GM12878 (cell line): ENCODE measurements around the gene ZNF783. TPM values are rescaled to one million over a fixed set of nuclear protein-coding genes. Genes with fewer than 3 reads are reported as not detected.

Experiments used
- ATAC-seq: fragments of 200-7000 bp; cut with Tn5 transposase; 3 replicates; pipeline ENCODE4 v1.9.1; 2020; ENCODE audit warnings: mild to moderate bottlenecking, moderate library complexity
- BruUV-seq: library from RNA; stranded (reverse); fragments of 400-500 nt; replicated peaks from 2 replicates; lab custom pipeline; 2021; lab: Mats Ljungman, UMichigan
- CTCF ChIA-PET: fragments of 300-600 bp; sonication (Branson Sonifier 250); formaldehyde crosslinking; extraction: SDS; loops from one replicate; lab custom pipeline; 2021; ENCODE audit warnings: inconsistent platforms; lab: Yijun Ruan, JAX
- POLR2A ChIA-PET: fragments of 350-600 bp; formaldehyde crosslinking; extraction: SDS; loops from one replicate; lab custom pipeline; 2021; ENCODE audit warnings: inconsistent platforms; lab: Charles Lee
- RAD21 ChIA-PET: fragments of 300-600 bp; sonication (Branson Sonifier 250); formaldehyde crosslinking; loops from one replicate; lab custom pipeline; 2023; ENCODE audit warnings: antibody characterized with exemption; ENCODE audit not compliant: unreplicated experiment; lab: Charles Lee
- SMC1A ChIA-PET: fragments of 300-600 bp; sonication (Branson Sonifier 250); formaldehyde crosslinking; loops from one replicate; lab custom pipeline; 2023; ENCODE audit not compliant: unreplicated experiment, uncharacterized antibody; lab: Charles Lee
- DNase-seq: peaks from one replicate; pipeline ENCODE4 v3.0.0-alpha.2; 2011; ENCODE audit warnings: low read depth, low spot score
- FAIRE-seq: peaks from 3 replicates; lab custom pipeline; 2011; peaks lifted over from hg19 to GRCh38; lab: Jason Lieb, UNC
- H2AFZ ChIP-seq: 2 replicates; pipeline ENCODE4 v1.6.0; 2011; ENCODE audit warnings: low read depth, low read length, control low read depth; ENCODE audit not compliant: control insufficient read depth
- H3K27ac ChIP-seq: 2 replicates; pipeline ENCODE4 v1.5.1; 2011; ENCODE audit warnings: control low read depth; ENCODE audit not compliant: control insufficient read depth, insufficient read depth
- H3K27me3 ChIP-seq, 2 experiments: replicated peaks in 1 of 2; 2 replicates each; pipeline versions ENCODE4 v1.6.0 to v1.6.1; 2011; ENCODE audit warnings: low read length in 1 of 2; ENCODE audit not compliant: control insufficient read depth in 2 of 2, insufficient read depth in 2 of 2
- H3K36me3 ChIP-seq, 2 experiments: 2 replicates each; pipeline ENCODE4 v1.5.1; 2011; ENCODE audit warnings: low read length in 1 of 2; ENCODE audit not compliant: control insufficient read depth in 2 of 2, insufficient read depth in 2 of 2
- H3K4me1 ChIP-seq: 2 replicates; pipeline ENCODE4 v1.6.1; 2011; ENCODE audit warnings: mild to moderate bottlenecking, low read length, moderate library complexity, mixed read lengths; ENCODE audit not compliant: control insufficient read depth, insufficient read depth
- H3K4me2 ChIP-seq: 2 replicates; pipeline ENCODE4 v1.6.0; 2011; ENCODE audit warnings: control low read depth; ENCODE audit not compliant: control insufficient read depth, insufficient read depth
- H3K4me3 ChIP-seq: fragments of 200-600 bp; sonication (generic); 2 replicates; pipeline ENCODE4 v1.5.1; 2016
- H3K79me2 ChIP-seq: 2 replicates; pipeline ENCODE4 v1.6.0; 2011; ENCODE audit warnings: low read length; ENCODE audit not compliant: control insufficient read depth, insufficient read depth
- H3K9ac ChIP-seq: 2 replicates; pipeline ENCODE4 v1.8.0; 2011; ENCODE audit warnings: low read length, control low read depth, mixed read lengths; ENCODE audit not compliant: control insufficient read depth, insufficient read depth
- H3K9me3 ChIP-seq: replicated peaks from 3 replicates; pipeline ENCODE4 v1.5.1; 2011; ENCODE audit warnings: mild to moderate bottlenecking, low read length; ENCODE audit not compliant: control insufficient read depth, insufficient read depth
- H4K20me1 ChIP-seq: 2 replicates; pipeline ENCODE4 v1.6.0; 2011; ENCODE audit not compliant: control insufficient read depth, insufficient read depth
- BHLHE40 ChIP-seq, 2 experiments: fragments of 450-650 bp in 1 of 2; IDR thresholded peaks; 2 replicates each; pipeline ENCODE4 v1.6.1; 2011 to 2017; ENCODE audit warnings: low read depth in 2 of 2, borderline replicate concordance in 1 of 2, improper control_type of control experiment in 1 of 2, low read length in 1 of 2, mild to moderate bottlenecking in 1 of 2
- CBFB ChIP-seq: IDR thresholded peaks from 2 replicates; pipeline ENCODE4 v1.6.1; 2016; ENCODE audit warnings: antibody characterized with exemption, low read depth
- CHD1 ChIP-seq: IDR thresholded peaks from 2 replicates; pipeline ENCODE4 v1.6.1; 2012; ENCODE audit warnings: low read depth, low read length, improper control_type of control experiment
- KAT2A ChIP-seq: conservative IDR thresholded peaks from 2 replicates; pipeline ENCODE4 v1.6.1; 2011; ENCODE audit warnings: low read depth, low read length; ENCODE audit not compliant: control insufficient read depth
- POLR2AphosphoS2 ChIP-seq: IDR thresholded peaks from 2 replicates; pipeline ENCODE4 v1.6.1; 2011; ENCODE audit warnings: low read depth, mild to moderate bottlenecking, low read length, improper control_type of control experiment, moderate library complexity
- RFX5 ChIP-seq: IDR thresholded peaks from 2 replicates; pipeline ENCODE4 v1.6.1; 2011; ENCODE audit warnings: low read depth, low read length, improper control_type of control experiment
- SUZ12 ChIP-seq: fragments of 200-600 bp; sonication (generic); IDR thresholded peaks from one replicate; pipeline ENCODE4 v1.6.1; 2018; ENCODE audit warnings: antibody characterized with exemption, mild to moderate bottlenecking; ENCODE audit not compliant: unreplicated experiment
- TARDBP ChIP-seq: IDR thresholded peaks from 2 replicates; pipeline ENCODE4 v1.6.1; 2016; ENCODE audit warnings: borderline replicate concordance
- TCF3 ChIP-seq: IDR thresholded peaks from 2 replicates; pipeline ENCODE4 v1.6.1; 2012; ENCODE audit warnings: low read depth, mild to moderate bottlenecking, low read length, borderline replicate concordance; ENCODE audit not compliant: insufficient read depth
- WRNIP1 ChIP-seq: IDR thresholded peaks from 2 replicates; pipeline ENCODE4 v1.6.1; 2011; ENCODE audit warnings: low read depth, low read length, improper control_type of control experiment, borderline replicate concordance
- ZBED1 ChIP-seq: IDR thresholded peaks from 2 replicates; pipeline ENCODE4 v1.6.1; 2016; ENCODE audit warnings: borderline replicate concordance
- WGBS: methylation state at CpG from one replicate; pipeline ENCODE4 v1.1.6; 2016; ENCODE audit warnings: low lambda C conversion rate; ENCODE audit not compliant: insufficient replicate concordance, insufficient coverage; ENCODE audit errors: missing lambda C conversion rate; 5-methylcytosine and 5-hydroxymethylcytosine counted together
- in situ Hi-C: fragments of 300-500 bp; cut with MboI; formaldehyde crosslinking; loops from 9 replicates; pipeline ENCODE4 v1.14.3; 2018; ENCODE audit warnings: mixed read lengths
- intact Hi-C: fragments of 100-400 bp; cut with micrococcal nuclease; formaldehyde crosslinking; loops from one replicate; pipeline ENCODE4 v1.14.2; 2022; ENCODE audit not compliant: unreplicated experiment
- polyA plus RNA-seq, 11 experiments: library from polyadenylated mRNA; depleted of rRNA in 4 of 11; unstranded in 6 of 11; stranded (reverse) in 5 of 11; fragments of >200 nt; fragmentation: Nextera tagmentation in 4 of 11; fragmentation: Illumina TruSeq in 1 of 11; extraction: Ambion mirVana in 4 of 11; extraction: Trizol in 1 of 11; gene quantifications; 1 replicate in 1 of 11; 2 replicates in 10 of 11; pipeline versions ENCODE4 v1.2.1 to v1.2.3, GENCODE V29; 2011 to 2016; ENCODE audit warnings: inconsistent platforms in 2 of 11, missing spikeins in 2 of 11, low read depth in 1 of 11
- total RNA-seq, 4 experiments: library from RNA; depleted of rRNA in 3 of 4; stranded (reverse); fragments of >200 nt in 3 of 4; fragmentation: Illumina TruSeq in 1 of 4; extraction: Trizol in 1 of 4; gene quantifications; 2 replicates each; pipeline versions ENCODE4 v1.2.1 to v1.2.3, GENCODE V29; 2013 to 2021
- TF ChIP-seq, protein P1 (sequence below): fragments of 450-650 bp; IDR thresholded peaks from 2 replicates; pipeline ENCODE4 v1.6.1; 2017; ENCODE audit warnings: mild to moderate bottlenecking, low read depth, inconsistent platforms; ENCODE audit not compliant: poor library complexity, severe bottlenecking
- TF ChIP-seq, protein P2 (sequence below): IDR thresholded peaks from 2 replicates; pipeline ENCODE4 v1.6.1; 2012; ENCODE audit warnings: low read depth, low read length, improper control_type of control experiment
- TF ChIP-seq, protein P3 (sequence below): fragments of 450-650 bp; conservative IDR thresholded peaks from 2 replicates; pipeline ENCODE4 v1.6.1; 2017; ENCODE audit warnings: mild to moderate bottlenecking, moderate library complexity
- TF ChIP-seq, protein P4 (sequence below): fragments of 450-650 bp; IDR thresholded peaks from 2 replicates; pipeline ENCODE4 v1.6.1; 2016; ENCODE audit warnings: mild to moderate bottlenecking, moderate library complexity, borderline replicate concordance

ZNF783 gene
- total and polyA plus RNA-seq, 10 of the 15 experiments (the other 5 are each of a cell fraction or from before 2014, with no cell fraction given), result 2.0 to 14.4 (median 6.4) TPM

DNA sequence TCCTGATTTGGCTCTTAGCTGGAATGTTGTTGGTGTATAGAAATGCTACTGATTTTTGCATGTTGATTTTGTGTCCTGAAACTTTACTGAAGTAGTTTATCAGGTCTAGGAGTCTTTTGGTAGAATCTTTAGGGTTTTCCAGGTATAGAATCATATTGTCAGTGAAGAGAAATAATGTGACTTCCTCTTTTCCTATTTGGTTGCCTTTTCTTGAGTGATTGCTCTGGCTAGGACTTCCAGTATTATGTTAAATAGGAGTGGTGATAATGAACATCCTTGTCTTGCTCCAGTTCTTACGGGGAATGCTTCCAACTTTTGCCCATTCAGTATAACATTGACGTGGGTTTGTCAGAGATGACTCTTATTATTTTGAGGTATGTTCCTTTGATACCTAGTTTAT lies 52.0 kb downstream of the ZNF783 start:
- in situ Hi-C loops, result no loop called here
- CTCF ChIA-PET, result no interaction called here
- Histone ChIP-seq H3K9ac (no peak overlapping the region), H3K4me2 (no peak overlapping the region)
- intact Hi-C loops, result loop anchor here (5.0 kb wide), 2 partner anchors 108 to 183 kb away; partner anchors contain the start of gene ZNF746
- DNase-seq (no peak), FAIRE-seq (no peak), ATAC-seq (no peak)
- 48% methylated on average over 2 of the region's 2 CpGs for WGBS
- TF ChIP-seq KAT2A (no peak), TARDBP (no peak), SUZ12 (no peak), CHD1 (no peak), RFX5 (no peak), WRNIP1 (no peak), POLR2AphosphoS2 (no peak), ZBED1 (no peak), TCF3 (no peak), BHLHE40 (IDR thresholded peaks at IDR 0.05; ENCODE audit: borderline replicate concordance in 1 of 2, low read depth in 2 of 2, low read length in 1 of 2) (no peak), CBFB (no peak)
- TF ChIP-seq, protein P1, sequence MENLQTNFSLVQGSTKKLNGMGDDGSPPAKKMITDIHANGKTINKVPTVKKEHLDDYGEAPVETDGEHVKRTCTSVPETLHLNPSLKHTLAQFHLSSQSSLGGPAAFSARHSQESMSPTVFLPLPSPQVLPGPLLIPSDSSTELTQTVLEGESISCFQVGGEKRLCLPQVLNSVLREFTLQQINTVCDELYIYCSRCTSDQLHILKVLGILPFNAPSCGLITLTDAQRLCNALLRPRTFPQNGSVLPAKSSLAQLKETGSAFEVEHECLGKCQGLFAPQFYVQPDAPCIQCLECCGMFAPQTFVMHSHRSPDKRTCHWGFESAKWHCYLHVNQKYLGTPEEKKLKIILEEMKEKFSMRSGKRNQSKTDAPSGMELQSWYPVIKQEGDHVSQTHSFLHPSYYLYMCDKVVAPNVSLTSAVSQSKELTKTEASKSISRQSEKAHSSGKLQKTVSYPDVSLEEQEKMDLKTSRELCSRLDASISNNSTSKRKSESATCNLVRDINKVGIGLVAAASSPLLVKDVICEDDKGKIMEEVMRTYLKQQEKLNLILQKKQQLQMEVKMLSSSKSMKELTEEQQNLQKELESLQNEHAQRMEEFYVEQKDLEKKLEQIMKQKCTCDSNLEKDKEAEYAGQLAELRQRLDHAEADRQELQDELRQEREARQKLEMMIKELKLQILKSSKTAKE, result no peak
- TF ChIP-seq, protein P2, sequence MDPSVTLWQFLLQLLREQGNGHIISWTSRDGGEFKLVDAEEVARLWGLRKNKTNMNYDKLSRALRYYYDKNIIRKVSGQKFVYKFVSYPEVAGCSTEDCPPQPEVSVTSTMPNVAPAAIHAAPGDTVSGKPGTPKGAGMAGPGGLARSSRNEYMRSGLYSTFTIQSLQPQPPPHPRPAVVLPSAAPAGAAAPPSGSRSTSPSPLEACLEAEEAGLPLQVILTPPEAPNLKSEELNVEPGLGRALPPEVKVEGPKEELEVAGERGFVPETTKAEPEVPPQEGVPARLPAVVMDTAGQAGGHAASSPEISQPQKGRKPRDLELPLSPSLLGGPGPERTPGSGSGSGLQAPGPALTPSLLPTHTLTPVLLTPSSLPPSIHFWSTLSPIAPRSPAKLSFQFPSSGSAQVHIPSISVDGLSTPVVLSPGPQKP, result no peak
- TF ChIP-seq, protein P3, sequence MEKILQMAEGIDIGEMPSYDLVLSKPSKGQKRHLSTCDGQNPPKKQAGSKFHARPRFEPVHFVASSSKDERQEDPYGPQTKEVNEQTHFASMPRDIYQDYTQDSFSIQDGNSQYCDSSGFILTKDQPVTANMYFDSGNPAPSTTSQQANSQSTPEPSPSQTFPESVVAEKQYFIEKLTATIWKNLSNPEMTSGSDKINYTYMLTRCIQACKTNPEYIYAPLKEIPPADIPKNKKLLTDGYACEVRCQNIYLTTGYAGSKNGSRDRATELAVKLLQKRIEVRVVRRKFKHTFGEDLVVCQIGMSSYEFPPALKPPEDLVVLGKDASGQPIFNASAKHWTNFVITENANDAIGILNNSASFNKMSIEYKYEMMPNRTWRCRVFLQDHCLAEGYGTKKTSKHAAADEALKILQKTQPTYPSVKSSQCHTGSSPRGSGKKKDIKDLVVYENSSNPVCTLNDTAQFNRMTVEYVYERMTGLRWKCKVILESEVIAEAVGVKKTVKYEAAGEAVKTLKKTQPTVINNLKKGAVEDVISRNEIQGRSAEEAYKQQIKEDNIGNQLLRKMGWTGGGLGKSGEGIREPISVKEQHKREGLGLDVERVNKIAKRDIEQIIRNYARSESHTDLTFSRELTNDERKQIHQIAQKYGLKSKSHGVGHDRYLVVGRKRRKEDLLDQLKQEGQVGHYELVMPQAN, result no peak
- TF ChIP-seq, protein P4, sequence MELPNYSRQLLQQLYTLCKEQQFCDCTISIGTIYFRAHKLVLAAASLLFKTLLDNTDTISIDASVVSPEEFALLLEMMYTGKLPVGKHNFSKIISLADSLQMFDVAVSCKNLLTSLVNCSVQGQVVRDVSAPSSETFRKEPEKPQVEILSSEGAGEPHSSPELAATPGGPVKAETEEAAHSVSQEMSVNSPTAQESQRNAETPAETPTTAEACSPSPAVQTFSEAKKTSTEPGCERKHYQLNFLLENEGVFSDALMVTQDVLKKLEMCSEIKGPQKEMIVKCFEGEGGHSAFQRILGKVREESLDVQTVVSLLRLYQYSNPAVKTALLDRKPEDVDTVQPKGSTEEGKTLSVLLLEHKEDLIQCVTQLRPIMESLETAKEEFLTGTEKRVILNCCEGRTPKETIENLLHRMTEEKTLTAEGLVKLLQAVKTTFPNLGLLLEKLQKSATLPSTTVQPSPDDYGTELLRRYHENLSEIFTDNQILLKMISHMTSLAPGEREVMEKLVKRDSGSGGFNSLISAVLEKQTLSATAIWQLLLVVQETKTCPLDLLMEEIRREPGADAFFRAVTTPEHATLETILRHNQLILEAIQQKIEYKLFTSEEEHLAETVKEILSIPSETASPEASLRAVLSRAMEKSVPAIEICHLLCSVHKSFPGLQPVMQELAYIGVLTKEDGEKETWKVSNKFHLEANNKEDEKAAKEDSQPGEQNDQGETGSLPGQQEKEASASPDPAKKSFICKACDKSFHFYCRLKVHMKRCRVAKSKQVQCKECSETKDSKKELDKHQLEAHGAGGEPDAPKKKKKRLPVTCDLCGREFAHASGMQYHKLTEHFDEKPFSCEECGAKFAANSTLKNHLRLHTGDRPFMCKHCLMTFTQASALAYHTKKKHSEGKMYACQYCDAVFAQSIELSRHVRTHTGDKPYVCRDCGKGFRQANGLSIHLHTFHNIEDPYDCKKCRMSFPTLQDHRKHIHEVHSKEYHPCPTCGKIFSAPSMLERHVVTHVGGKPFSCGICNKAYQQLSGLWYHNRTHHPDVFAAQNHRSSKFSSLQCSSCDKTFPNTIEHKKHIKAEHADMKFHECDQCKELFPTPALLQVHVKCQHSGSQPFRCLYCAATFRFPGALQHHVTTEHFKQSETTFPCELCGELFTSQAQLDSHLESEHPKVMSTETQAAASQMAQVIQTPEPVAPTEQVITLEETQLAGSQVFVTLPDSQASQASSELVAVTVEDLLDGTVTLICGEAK, result no peak
- TF ChIP-seq, all 136 proteins: peak for 0
- Histone ChIP-seq H4K20me1 (no peaks in the 10 kb centered on the region), H2AFZ (no peak overlapping the region), H3K27me3 (no peaks in the 10 kb centered on the region), H3K27ac (no peak overlapping the region), H3K79me2 (no peaks in the 10 kb centered on the region), H3K4me1 (no peaks in the 10 kb centered on the region), H3K4me3 (no peak overlapping the region), H3K36me3 (no peaks in the 10 kb centered on the region), H3K9me3 (no peaks in the 10 kb centered on the region; the same call in 2 of the 3 replicates)
- ChIA-PET RAD21 (no interaction called here), POLR2A (no interaction called here), SMC1A (no interaction called here)
- no TSS peak for BruUV-seq
